ENCODE results near the gene LCP2. TPM values are rescaled to one million over a fixed set of nuclear protein-coding genes. Genes with fewer than 3 reads are reported as not detected.
A peak's percentile ranks its signal among the peaks of the same experiment; 100 is the strongest.

The LCP2 gene
- total and polyA plus RNA-seq, 2 of the 8 experiments (the other 6 are each of a cell fraction or from before 2014, with no cell fraction given) = 0.26 to 0.33 TPM

- Histone ChIP-seq H3K27ac (ENCODE audit: low read depth, low read length) (no peak overlapping the region), H3K4me2 (ENCODE audit: insufficient read depth in 1 of 2, low read depth in 2 of 2, low read length in 2 of 2) (peak overlapping the region in 1 of 2 experiments; percentile 10; a peak in 1 of 4 replicates), H3K79me2 (ENCODE audit: control insufficient read depth in 1 of 2, insufficient read depth in 2 of 2, low read length in 2 of 2) (no peaks in the 10 kb centered on the region), H3K27me3 (replicated peaks in 1 of 4; ENCODE audit: control insufficient read depth in 3 of 4, extremely low read depth in 1 of 4, insufficient read depth in 3 of 4, low read length in 3 of 4) (no peaks in the 10 kb centered on the region), H2BK20ac (ENCODE audit: low read length) (0 out of 2 replicates have a peak overlapping the region, but pooled peaks have one; percentile 72), H2BK15ac (ENCODE audit: low read length) (no peak overlapping the region), H3K9me3 (ENCODE audit: insufficient read depth in 2 of 2, low read depth in 1 of 2, low read length in 1 of 2) (peaks cover 9 to 15% of the 10 kb centered on the region in 2 experiments; a peak in 3 of 4 replicates), H4K91ac (replicated peaks; ENCODE audit: insufficient read length, low read length) (peak overlapping the region; percentile 34), H4K20me1 (replicated peaks in 1 of 2; ENCODE audit: control insufficient read depth in 1 of 2, insufficient read depth in 2 of 2, low read length in 2 of 2) (no peaks in the 10 kb centered on the region), H3K4me1 (replicated peaks in 1 of 4; ENCODE audit: control insufficient read depth in 3 of 4, insufficient read depth in 4 of 4, low read length in 3 of 4) (peaks cover 8 to 28% (median 23%) of the 10 kb centered on the region in 4 experiments), H3K9ac (replicated peaks in 1 of 4; ENCODE audit: extremely low read depth in 1 of 4, low read depth in 3 of 4, low read length in 3 of 4) (no peak overlapping the region), H3K23me2 (ENCODE audit: low read depth, low read length) (no peaks in the 10 kb centered on the region), H4K8ac (ENCODE audit: extremely low read depth, insufficient read depth, low read length) (no peak overlapping the region), H3K79me1 (ENCODE audit: low read depth, low read length) (no peaks in the 10 kb centered on the region), H3K23ac (ENCODE audit: insufficient read length) (no peak overlapping the region), H3K4me3 (ENCODE audit: extremely low read depth in 1 of 4, insufficient read depth in 2 of 4, low read depth in 3 of 4, low read length in 4 of 4) (no peak overlapping the region), H3K14ac (ENCODE audit: insufficient read length) (no peak overlapping the region), H3K56ac (replicated peaks; ENCODE audit: insufficient read length, low read depth, low read length) (no peak overlapping the region), H2BK120ac (replicated peaks; ENCODE audit: low read depth, low read length) (no peak overlapping the region), H2BK12ac (ENCODE audit: low read depth, low read length) (peak overlapping the region; percentile 96; the same call in 1 of the 2 replicates), H3K18ac (ENCODE audit: extremely low read depth, low read length) (peak overlapping the region; percentile 73; the same call in 1 of the 2 replicates), H2AK5ac (ENCODE audit: low read depth, low read length) (no peak overlapping the region), H3K36me3 (ENCODE audit: control insufficient read depth in 2 of 4, insufficient read depth in 4 of 4, low read length in 3 of 4) (no peaks in the 10 kb centered on the region), H2BK5ac (ENCODE audit: low read depth, low read length) (peak overlapping the region; percentile 49; the same call in 1 of the 2 replicates), H4K5ac (ENCODE audit: insufficient read length, low read depth, low read length) (no peak overlapping the region), H2AFZ (ENCODE audit: low read length) (peak overlapping the region; percentile 52; the same call in 1 of the 2 replicates), H3K4ac (replicated peaks; ENCODE audit: insufficient read length, low read depth, low read length) (no peak overlapping the region)
- DNase-seq (ENCODE audit: low read depth in 1 of 2, low spot score in 2 of 2) (peak in 1 of 2 experiments; percentile 45), FAIRE-seq (no peak)
- no peak for TF ChIP-seq SIX5 (IDR thresholded peaks at IDR 0.05; ENCODE audit: low read depth, low read length)
- no peak for TF ChIP-seq ZNF274 (IDR thresholded peaks at IDR 0.05; ENCODE audit: borderline replicate concordance, extremely low read depth, low read length)
- no peak for TF ChIP-seq ATF3 (IDR thresholded peaks at IDR 0.05; ENCODE audit: insufficient read depth, low read depth, low read length)
- TF ChIP-seq RAD21 (IDR thresholded peaks at IDR 0.05 in 1 of 2, conservative IDR thresholded peaks at IDR 0.05 in 1 of 2; ENCODE audit: low read depth in 2 of 2, low read length in 2 of 2) = no peak
- TF ChIP-seq CEBPB (IDR thresholded peaks at IDR 0.05; ENCODE audit: low read depth, low read length) = no peak
- CTCF ChIA-PET (ENCODE audit: partially characterized antibody) = interaction anchor here (0.9 to 5.9 kb wide), 14 partner anchors 9 to 115 kb away, joined by 3 to 77 read pairs (median 5); no protein-coding TSS in a partner anchor
- POLR2A ChIA-PET (ENCODE audit: partially characterized antibody) = no interaction called here
- WGBS, 2 experiments (ENCODE audit: extremely low coverage in 1 of 2, insufficient coverage in 1 of 2, insufficient read length in 1 of 2, insufficient replicate concordance in 2 of 2, low coverage in 1 of 2, low lambda C conversion rate in 2 of 2, missing lambda C conversion rate in 1 of 2) = 60% methylated on average over 8 of the region's 9 CpGs; no CpG with 5 or more reads in 1 of the 2 experiments
Observed at GRCh38 chr5:170337045-170337733, 39.6 kb upstream of the LCP2 start.

Measured in H1 (cell line).